Uterus (tissue), 2 donors: Measurements from ENCODE around the gene SERPINA10.

Source experiments
- POLR2A ChIP-seq, 2 donors: fragments of 450-650 bp; IDR thresholded peaks; one replicate each; pipeline ENCODE4 v1.6.1; 2016; ENCODE audit warnings: antibody characterized with exemption in 2 of 2, mild to moderate bottlenecking in 1 of 2, moderate library complexity in 1 of 2
- TF ChIP-seq, protein P1 (sequence below), 4 experiments: fragments of 200-600 bp in 2 of 4; fragments of 450-650 bp in 2 of 4; sonication (generic) in 2 of 4; IDR thresholded peaks; one replicate each; pipeline ENCODE4 v1.5.1; 2016 to 2019; ENCODE audit warnings: antibody characterized with exemption in 4 of 4, mild to moderate bottlenecking in 2 of 4, moderate library complexity in 1 of 4

- TF ChIP-seq, protein P1, sequence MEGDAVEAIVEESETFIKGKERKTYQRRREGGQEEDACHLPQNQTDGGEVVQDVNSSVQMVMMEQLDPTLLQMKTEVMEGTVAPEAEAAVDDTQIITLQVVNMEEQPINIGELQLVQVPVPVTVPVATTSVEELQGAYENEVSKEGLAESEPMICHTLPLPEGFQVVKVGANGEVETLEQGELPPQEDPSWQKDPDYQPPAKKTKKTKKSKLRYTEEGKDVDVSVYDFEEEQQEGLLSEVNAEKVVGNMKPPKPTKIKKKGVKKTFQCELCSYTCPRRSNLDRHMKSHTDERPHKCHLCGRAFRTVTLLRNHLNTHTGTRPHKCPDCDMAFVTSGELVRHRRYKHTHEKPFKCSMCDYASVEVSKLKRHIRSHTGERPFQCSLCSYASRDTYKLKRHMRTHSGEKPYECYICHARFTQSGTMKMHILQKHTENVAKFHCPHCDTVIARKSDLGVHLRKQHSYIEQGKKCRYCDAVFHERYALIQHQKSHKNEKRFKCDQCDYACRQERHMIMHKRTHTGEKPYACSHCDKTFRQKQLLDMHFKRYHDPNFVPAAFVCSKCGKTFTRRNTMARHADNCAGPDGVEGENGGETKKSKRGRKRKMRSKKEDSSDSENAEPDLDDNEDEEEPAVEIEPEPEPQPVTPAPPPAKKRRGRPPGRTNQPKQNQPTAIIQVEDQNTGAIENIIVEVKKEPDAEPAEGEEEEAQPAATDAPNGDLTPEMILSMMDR (IDR thresholded peaks at IDR 0.05), result no peak
- no peak for TF ChIP-seq POLR2A (IDR thresholded peaks at IDR 0.05)
Observed at GRCh38 chr14:94285158-94285557, 7.9 kb downstream of the SERPINA10 start.
